Prostate gland (tissue), 2 donors: Measurements from ENCODE around the gene VPS9D1. TPM values are rescaled to one million over a fixed set of nuclear protein-coding genes. Genes with fewer than 3 reads are reported as not detected.

Source experiments
- DNase-seq: peaks from one replicate; pipeline ENCODE4 v3.0.0-alpha.2; 2019; ENCODE audit warnings: low spot score
- H3K27ac ChIP-seq, 2 donors: fragments of 200-600 bp; sonication (generic); 2 replicates each; pipeline ENCODE4 v1.5.1; 2017 to 2019
- H3K27me3 ChIP-seq: fragments of 200-600 bp; sonication (generic); replicated peaks from 2 replicates; pipeline ENCODE4 v1.5.1; 2019; ENCODE audit not compliant: insufficient read depth
- H3K36me3 ChIP-seq, 2 donors: fragments of 200-600 bp; sonication (generic); 1 replicate in 1 of 2; 2 replicates in 1 of 2; pipeline versions ENCODE4 v1.5.1 to v1.8.1; 2017 to 2019
- H3K4me1 ChIP-seq: fragments of 200-600 bp; sonication (generic); replicated peaks from 2 replicates; pipeline ENCODE4 v1.5.1; 2019
- H3K4me3 ChIP-seq, 2 donors: fragments of 200-600 bp; sonication (generic); 2 replicates each; pipeline ENCODE4 v1.5.1; 2017 to 2019
- H3K9me3 ChIP-seq: fragments of 200-600 bp; sonication (generic); 2 replicates; pipeline ENCODE4 v1.5.1; 2017
- POLR2A ChIP-seq: fragments of 450-650 bp; IDR thresholded peaks from one replicate; pipeline ENCODE4 v1.6.1; 2016; ENCODE audit warnings: antibody characterized with exemption, mild to moderate bottlenecking
- POLR2AphosphoS5 ChIP-seq: sonication (generic); formaldehyde crosslinking; IDR thresholded peaks from one replicate; pipeline ENCODE4 v1.6.1; 2017; ENCODE audit warnings: antibody characterized with exemption
- WGBS: methylation state at CpG from one replicate; pipeline ENCODE4 v1.1.5; 2018; 5-methylcytosine and 5-hydroxymethylcytosine counted together
- intact Hi-C: fragments of 100-400 bp; cut with DNase I; formaldehyde crosslinking; loops from one replicate; pipeline ENCODE4 v1.14.2; 2022
- total RNA-seq, 2 donors: library from RNA; depleted of rRNA; stranded (reverse); fragments of >200 nt; gene quantifications; one replicate each; pipeline ENCODE4 v1.1.0, GENCODE V29; 2016
- TF ChIP-seq, protein P1 (sequence below), 4 experiments: fragments of 200-600 bp in 2 of 4; fragments of 450-650 bp in 2 of 4; sonication (generic) in 2 of 4; IDR thresholded peaks; 1 replicate in 3 of 4; 2 replicates in 1 of 4; pipeline ENCODE4 v1.5.1; 2016 to 2019; ENCODE audit warnings: antibody characterized with exemption in 4 of 4, mild to moderate bottlenecking in 2 of 4, moderate library complexity in 2 of 4

Gene VPS9D1
- total RNA-seq, 2 donors from 2014 or later = 8.5 to 16.0 TPM

DNA sequence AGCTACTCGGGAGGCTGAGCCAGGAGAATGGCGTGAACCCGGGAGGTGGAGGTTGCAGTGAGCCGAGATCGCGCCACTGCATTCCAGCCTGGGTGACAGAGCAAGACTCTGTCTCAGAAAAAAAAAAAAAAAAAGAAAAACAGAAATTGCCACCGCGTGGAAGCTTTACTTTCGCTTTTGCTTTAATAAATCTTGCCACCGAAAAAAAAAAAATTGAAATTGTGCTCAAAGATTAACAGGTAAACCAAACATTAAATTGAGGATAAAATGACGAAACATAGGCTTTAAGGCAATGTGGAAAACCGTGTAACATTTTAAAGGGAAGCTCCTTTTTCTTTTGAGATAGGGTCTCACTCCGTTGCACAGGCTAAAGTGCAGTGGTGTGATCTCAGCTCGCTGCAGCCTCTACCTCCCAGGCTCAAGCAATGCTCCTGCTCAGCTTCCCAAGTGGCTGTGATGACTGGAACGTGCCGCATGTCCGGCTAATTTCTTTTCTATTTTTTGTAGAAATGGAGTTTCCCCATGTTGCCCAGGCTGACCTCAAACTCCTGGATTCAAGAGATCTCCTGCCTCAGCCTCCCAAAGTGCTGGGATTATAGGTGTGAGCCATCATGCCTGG is 40.7 kb upstream of the VPS9D1 start:
- no peak for DNase-seq
- no peaks in the 10 kb centered on the region for H3K27me3 ChIP-seq
- TF ChIP-seq, protein P1, sequence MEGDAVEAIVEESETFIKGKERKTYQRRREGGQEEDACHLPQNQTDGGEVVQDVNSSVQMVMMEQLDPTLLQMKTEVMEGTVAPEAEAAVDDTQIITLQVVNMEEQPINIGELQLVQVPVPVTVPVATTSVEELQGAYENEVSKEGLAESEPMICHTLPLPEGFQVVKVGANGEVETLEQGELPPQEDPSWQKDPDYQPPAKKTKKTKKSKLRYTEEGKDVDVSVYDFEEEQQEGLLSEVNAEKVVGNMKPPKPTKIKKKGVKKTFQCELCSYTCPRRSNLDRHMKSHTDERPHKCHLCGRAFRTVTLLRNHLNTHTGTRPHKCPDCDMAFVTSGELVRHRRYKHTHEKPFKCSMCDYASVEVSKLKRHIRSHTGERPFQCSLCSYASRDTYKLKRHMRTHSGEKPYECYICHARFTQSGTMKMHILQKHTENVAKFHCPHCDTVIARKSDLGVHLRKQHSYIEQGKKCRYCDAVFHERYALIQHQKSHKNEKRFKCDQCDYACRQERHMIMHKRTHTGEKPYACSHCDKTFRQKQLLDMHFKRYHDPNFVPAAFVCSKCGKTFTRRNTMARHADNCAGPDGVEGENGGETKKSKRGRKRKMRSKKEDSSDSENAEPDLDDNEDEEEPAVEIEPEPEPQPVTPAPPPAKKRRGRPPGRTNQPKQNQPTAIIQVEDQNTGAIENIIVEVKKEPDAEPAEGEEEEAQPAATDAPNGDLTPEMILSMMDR (IDR thresholded peaks at IDR 0.05) = no peak
- TF ChIP-seq POLR2A = no peak
- no peak for TF ChIP-seq POLR2AphosphoS5
- H3K36me3 ChIP-seq = no peaks in the 10 kb centered on the region
- H3K27ac ChIP-seq = no peak overlapping the region
- no peaks in the 10 kb centered on the region for H3K9me3 ChIP-seq
- intact Hi-C loops = no loop called here
- 86% methylated on average over 17 of the region's 17 CpGs for whole genome bisulfite sequencing
- no peak overlapping the region for H3K4me3 ChIP-seq
- no peaks in the 10 kb centered on the region for H3K4me1 ChIP-seq

DNA sequence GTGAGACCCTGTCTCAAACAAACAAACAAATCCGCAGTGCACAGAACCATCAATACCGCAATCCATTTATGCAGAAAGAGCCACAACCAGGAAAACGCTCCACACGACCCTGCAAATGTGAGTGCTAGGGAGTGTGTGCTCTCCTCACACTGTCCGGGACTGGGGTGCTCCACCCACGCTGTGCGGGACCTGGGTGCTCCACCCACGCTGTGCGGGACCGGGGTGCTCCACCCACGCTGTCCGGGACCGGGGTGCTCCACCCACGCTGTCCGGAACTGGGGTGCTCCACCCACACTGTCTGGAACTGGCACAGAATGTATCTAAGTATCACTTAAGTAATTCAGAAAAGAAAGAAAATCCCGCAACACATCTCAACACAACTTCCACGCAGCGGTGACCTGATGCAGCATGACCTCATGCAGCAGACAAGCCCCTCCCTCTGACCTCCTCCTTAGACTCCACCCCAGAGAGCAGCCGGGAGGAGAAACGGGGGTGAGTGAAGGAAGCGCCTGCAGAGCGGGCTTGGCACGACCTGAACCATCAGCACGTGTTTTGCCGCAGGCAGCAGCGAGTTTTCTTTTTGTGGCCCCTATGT is 39.1 kb upstream of the VPS9D1 start:
- intact Hi-C loops = no loop called here
- no peaks in the 10 kb centered on the region for H3K36me3 ChIP-seq
- no peak for DNase-seq
- 87% methylated on average over 26 of the region's 26 CpGs for WGBS
- H3K9me3 ChIP-seq = no peaks in the 10 kb centered on the region
- TF ChIP-seq POLR2AphosphoS5 (no peak), POLR2A (no peak)
- TF ChIP-seq, protein P1 (IDR thresholded peaks at IDR 0.05) = no peak
- H3K4me3 ChIP-seq = no peak overlapping the region
- H3K27ac ChIP-seq = no peak overlapping the region
- no peaks in the 10 kb centered on the region for H3K4me1 ChIP-seq
- no peaks in the 10 kb centered on the region for H3K27me3 ChIP-seq

GRCh38 chr16:89749637-89750036 is 28.9 kb upstream of the VPS9D1 start:
- Histone ChIP-seq H3K9me3 (no peaks in the 10 kb centered on the region), H3K27me3 (no peaks in the 10 kb centered on the region), H3K4me1 (no peaks in the 10 kb centered on the region), H3K27ac (no peak overlapping the region), H3K36me3 (no peaks in the 10 kb centered on the region), H3K4me3 (no peak overlapping the region)
- DNase-seq = no peak
- WGBS = 66% methylated on average over 10 of the region's 10 CpGs
- TF ChIP-seq, protein P1 (IDR thresholded peaks at IDR 0.05) = no peak
- TF ChIP-seq POLR2AphosphoS5 (no peak), POLR2A (no peak)
- intact Hi-C loops = loop anchor here (5.0 kb wide), 1 partner anchor 113 kb away; no protein-coding TSS in a partner anchor

DNA sequence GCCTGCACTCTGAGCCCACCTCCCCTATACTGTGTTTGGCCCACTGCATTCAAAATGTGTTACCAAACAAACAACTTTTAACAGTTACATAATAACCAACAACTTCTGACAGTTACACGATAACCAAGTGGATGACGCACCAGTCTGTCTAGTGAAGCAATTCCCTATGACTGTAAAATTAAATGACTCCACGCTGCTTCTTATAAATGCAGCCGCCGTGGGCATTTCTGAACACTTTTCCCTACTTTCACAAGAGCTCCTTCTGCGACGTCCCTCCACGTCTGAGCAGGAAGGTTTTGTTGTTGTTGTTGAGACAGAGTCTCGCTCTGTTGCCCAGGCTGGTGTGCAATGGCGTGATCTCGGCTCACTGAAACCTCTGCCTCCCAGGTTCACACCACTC is 28.2 kb upstream of the VPS9D1 start:
- Histone ChIP-seq H3K4me1 (no peaks in the 10 kb centered on the region), H3K27me3 (no peaks in the 10 kb centered on the region), H3K36me3 (no peaks in the 10 kb centered on the region), H3K4me3 (no peak overlapping the region), H3K9me3 (no peaks in the 10 kb centered on the region), H3K27ac (no peak overlapping the region)
- intact Hi-C loops = no loop called here
- WGBS = 94% methylated on average over 11 of the region's 11 CpGs
- no peak for TF ChIP-seq POLR2A
- TF ChIP-seq, protein P1 (IDR thresholded peaks at IDR 0.05) = no peak
- TF ChIP-seq POLR2AphosphoS5 = no peak
- DNase-seq = no peak

DNA sequence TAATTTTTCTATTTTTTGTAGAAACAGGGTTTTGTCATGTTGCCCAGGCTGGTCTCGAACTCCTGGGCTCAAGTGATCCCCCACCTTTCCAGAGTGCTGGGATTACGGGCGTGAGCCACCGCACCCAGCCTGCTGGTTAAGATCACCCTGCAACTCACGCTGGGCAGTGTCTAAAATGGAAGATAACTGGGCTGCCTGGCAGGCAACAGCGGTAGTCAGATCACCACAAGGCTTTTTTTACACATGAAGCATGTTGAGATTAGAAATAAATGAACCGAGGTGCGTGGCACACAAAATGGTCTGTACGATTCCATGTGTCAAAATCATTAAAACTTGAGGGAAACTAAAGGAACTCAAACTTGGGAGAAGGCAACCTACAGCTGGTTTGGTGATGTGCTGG is 27.4 kb upstream of the VPS9D1 start:
- intact Hi-C loops = no loop called here
- no peak for DNase-seq
- 96% methylated on average over 9 of the region's 9 CpGs for WGBS
- Histone ChIP-seq H3K27me3 (no peaks in the 10 kb centered on the region), H3K9me3 (no peaks in the 10 kb centered on the region), H3K27ac (no peak overlapping the region), H3K4me1 (no peaks in the 10 kb centered on the region), H3K36me3 (no peaks in the 10 kb centered on the region), H3K4me3 (no peak overlapping the region)
- TF ChIP-seq, protein P1 (IDR thresholded peaks at IDR 0.05) = no peak
- TF ChIP-seq POLR2AphosphoS5 = no peak
- TF ChIP-seq POLR2A = no peak
